Activated naive CD4-positive, alpha-beta T cell treated with anti-CD3 and anti-CD28 coated beads, Interleukin-2, amount 50 U/mL, for 16 hours (primary cell): ENCODE data around the gene CBLN3.

Source experiments
- DNase-seq: peaks from one replicate; pipeline ENCODE4 v3.0.0-alpha.2; 2020

CBLN3 gene

GRCh38 chr14:24378981-24379906, 50.2 kb downstream of the CBLN3 start:
- no peak for DNase-seq

GRCh38 chr14:24378327-24378726, 51.1 kb downstream of the CBLN3 start:
- no peak for DNase-seq

- no peak for DNase-seq
These were observed 51.8 kb downstream of the CBLN3 start for GRCh38 chr14:24377657-24378056.

GRCh38 chr14:24377126-24377525, 52.3 kb downstream of the CBLN3 start:
- no peak for DNase-seq
